Measurements from ENCODE around the gene NOTCH2.
A peak's percentile ranks its signal among the peaks of the same experiment; 100 is the strongest.

The NOTCH2 gene

DNA sequence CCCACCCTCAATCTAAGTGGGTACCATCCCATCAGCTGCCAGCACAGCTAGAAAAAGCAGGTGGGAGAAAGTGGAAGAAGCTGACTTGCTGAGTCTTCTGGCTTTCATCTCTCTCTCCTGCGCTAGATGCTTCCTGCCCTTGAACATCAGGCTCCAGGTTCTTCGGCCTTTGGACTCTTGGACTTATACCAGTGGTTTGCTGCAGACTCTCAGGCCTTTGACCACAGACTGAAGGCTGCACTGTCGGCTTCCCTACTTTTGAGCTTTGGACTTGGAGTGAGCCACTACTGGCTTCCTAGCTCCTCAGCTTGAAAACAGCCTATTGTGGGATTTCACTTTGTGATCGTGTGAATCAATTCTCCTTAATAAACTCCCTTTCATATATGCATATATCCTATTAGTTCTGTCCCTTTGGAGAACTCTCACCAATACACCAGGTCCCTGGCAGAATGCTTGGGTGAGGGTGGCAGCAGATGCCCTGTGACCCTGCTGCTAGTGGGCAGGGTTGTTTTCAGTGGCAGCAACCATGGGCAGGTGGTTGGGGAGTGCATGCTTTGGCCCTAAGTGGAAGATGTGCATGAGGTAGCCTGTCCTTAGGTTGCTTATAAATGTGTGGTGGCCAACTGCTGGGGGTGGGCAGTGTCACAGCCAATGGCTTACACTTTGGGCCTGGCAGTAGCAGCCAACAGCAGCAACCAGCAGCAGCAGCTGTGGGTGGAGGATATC is 162.4 kb downstream of the NOTCH2 start:
- no peak for DNase-seq (ENCODE audit: low read depth, low spot score)

DNA sequence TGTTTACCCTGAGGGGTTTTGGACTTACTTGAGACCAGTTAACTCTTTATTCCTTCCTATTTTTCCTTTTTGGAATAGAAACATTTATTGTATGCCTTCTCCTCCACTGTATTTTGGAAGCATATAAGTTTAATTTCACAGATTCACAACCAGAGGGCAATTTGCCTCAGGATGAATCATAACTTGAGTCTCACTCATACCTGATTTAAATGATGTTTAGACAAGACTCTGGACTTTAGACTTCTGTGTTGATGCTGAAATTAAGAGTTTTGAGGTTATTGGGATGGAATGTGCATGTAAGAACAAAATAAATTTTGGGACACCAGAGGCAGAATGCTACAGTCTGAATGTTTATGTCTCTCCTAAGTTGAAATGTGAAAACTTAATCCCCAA is 166.0 kb downstream of the NOTCH2 start:
- DNase-seq (ENCODE audit: low read depth, low spot score): no peak

DNA sequence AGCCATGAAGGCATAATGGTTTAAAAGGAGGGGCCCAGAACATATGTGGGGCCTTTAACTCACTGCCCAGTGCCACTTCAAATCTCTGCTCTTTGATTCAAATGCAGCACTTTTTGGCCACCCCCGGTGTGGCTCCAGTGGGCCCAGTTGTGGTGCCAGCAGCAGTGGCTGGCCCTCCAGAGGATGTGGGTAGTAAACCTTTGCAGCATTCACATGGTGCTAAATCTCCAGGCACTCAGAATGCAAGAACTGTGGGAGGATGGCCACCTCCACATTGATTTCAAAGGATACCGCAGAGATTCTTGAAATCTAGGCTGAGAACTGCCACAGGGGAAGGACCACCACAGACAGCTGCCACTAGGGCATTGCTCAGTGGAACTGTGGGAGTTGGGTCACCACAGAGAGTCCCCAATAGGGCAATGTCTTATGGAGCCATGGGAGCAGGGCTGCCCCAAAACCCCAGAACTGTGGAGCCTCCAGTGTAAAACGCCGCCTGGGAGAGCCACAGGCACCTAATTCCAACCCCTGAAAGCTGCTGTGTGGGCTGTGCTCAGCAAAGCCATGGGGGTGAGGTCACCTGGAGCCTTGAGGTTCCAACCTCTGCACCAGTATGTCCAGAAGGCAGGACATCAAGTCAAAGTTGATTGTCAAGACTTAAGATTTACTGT is 166.6 kb downstream of the NOTCH2 start:
- DNase-seq (ENCODE audit: low read depth, low spot score): no peak

DNA sequence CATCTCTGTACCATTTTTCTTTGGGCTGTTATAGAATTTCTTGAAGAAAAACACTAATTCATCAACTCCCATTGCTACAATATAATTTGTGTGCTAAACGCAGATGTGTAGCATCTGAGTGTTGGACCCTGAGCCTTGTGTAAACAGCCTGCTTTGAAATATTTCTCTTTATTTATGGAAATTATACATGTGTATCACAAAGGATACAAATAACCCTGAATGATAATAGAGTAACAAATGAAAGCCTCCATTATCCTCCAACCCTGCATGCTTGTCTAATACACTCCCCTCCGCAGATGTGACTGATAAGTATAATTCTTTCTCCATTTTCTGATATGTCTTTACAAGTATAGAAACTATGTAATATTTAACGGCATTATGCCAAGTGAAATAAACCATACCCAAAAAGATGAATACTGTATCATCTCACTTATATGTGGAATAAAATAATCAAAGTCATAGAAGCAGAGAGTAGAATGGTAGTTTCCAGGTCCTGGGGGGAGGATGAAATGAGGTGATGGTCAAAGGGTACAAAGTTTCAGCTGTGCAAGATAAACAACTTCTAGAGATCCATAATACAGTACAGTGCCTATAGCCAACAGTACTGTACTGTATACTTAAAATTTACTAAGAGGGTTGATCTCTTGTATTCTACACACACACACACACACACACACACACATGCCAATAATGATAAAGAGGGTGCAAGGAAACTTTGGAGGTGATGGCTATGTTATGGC is 170.3 kb downstream of the NOTCH2 start:
- DNase-seq (ENCODE audit: low read depth, low spot score): no peak

DNA sequence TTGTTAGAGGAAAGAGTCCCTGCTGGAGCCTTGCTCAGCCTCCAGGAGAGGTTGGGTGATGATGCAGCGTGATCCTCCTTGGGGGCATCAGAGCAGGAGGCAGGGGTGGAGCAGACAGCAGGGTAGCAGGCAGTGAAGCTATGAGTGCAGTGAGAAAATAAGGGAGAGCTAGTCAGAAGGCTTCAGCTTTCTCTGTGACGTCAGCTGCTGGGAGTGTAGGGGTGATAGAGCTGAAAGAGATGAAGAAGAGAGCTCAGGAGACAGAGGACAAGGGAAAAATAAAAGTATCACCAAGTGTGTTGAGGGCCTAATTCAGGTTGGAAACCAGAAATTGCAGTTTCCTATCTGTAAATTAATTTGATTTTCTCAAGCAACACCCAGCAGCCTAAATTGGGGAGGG is 170.9 kb downstream of the NOTCH2 start:
- peak; percentile 12 for DNase-seq (ENCODE audit: low read depth, low spot score)

DNA sequence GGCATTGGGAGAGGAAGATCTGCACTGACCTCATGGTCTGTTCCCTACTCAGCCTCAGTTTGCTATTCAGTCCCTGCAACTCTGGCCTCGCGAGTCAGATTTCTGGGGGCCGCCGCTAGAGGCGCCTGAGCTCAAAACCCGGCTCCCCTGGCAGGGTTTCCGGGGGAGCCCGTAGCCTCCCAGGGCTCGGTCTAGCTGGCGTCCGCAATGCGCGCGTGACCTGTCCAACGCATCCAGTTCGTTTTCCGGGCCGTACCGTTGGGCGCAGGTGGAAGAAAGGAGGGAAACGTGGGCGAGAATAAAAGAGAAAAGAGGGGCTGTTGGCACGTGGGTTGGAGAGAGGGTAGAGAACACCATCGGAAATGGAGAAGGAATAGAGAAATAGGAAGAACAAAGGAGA is 173.2 kb downstream of the NOTCH2 start, which contains the start of gene ADAM30:
Gene ADAM30 (minus strand): TSS at position 213 of the 400 bp plus-strand sequence. CDS start 179 bp downstream, at position 34.
- DNase-seq (ENCODE audit: low read depth, low spot score): no peak

DNA sequence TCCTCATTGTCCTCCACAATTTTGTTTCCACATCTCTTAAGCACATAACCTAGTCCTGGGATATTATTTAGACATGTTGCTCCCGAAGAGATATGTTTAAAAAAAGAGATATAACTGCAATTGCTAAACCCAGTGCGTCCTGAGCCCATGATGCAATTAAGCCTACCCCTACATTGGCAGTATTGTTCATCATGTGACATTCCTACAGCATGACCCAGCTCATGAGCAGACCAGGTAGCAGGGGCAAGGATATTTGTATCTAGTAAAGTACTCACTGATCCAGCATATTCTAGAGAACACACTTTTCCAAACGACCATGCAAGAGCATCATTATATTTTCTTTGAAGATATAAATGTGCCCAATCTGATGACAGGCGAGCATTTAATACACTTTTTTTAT is 174.4 kb downstream of the NOTCH2 start:
- no peak for DNase-seq (ENCODE audit: low read depth, low spot score)

DNA sequence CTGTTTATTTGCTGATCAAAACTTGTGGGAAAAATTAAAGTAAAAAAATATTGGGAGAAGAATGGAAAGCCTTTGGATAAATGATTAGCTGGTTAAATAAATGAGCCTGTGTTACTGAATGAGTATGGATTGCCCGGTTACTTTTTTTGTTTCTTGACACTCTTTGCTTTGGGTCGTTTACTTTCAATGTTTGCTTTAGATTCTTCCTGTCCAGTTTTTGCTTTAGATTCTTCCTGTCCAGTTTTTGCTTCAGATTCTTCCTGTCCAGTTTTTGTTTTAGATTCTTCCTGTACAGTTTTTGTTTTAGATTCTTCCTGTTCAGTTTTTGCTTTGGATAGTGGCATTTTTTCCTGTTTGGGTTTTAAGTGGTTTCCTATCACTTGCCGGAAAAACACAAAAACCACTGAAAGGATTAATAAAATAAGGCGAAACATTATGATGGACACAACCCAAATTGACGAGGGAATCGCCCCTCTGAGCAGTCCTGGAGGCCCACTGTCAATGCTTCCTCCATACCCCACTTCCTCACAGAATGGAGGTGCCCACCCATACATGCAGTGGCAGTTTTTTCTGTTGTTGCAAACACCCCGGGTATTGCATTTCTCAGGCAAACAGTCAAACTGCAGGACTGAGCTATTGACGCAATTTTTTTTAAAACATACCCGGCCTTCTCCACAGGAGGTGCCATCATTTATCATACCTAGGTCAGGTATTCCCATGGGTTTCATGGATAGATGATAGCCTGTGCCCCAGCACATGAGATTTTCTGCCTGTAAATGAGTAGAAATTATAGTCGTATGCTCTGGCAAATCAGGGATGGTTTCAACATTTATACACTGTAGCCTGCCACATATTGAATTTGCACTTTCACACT is 175.4 kb downstream of the NOTCH2 start:
- DNase-seq (ENCODE audit: low read depth, low spot score): no peak

DNA sequence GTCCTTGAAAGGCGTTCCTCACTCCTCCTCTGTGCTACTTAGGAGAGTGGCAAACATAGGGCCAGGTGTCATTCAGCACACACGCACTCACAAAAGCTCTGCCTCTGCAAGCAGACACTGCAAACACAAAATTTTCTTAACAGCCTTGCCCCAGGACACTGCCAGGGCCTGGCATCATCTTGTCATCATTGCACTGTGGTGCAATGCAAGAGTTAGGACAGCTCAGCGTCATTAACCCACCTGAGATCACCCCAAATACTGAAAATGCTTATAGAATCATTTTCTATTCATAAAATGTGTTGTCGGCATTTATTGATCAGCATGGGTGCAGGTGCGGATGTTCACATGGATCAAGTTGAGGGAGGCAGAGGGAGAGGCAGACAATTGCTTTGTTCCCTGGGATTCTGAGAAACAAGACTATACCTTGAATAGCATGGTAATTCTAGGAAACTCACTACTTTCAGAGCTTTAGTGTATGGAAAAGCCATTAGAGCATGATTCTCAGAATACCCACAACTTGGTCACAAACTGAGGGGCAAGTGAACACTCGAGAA is 176.1 kb downstream of the NOTCH2 start:
- DNase-seq (ENCODE audit: low read depth, low spot score): no peak

DNA sequence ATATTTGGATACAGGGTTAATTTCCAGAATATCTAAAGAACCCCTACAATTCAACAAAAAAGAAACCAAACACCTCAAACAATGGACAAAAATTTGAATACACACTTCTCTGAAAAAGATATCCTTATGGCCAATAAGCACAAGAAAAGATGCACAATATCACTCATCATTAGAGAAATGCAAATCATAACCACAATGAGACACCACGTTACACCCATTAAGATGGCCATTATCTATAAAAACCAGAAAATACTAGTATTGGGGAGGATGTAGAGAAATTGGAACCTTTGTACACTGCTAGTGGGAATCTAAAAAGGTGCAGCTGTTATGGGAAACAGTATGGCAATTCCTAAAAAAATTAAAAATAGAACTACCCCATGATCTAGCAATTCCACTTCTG is 178.1 kb downstream of the NOTCH2 start:
- no peak for DNase-seq (ENCODE audit: low read depth, low spot score)

DNA sequence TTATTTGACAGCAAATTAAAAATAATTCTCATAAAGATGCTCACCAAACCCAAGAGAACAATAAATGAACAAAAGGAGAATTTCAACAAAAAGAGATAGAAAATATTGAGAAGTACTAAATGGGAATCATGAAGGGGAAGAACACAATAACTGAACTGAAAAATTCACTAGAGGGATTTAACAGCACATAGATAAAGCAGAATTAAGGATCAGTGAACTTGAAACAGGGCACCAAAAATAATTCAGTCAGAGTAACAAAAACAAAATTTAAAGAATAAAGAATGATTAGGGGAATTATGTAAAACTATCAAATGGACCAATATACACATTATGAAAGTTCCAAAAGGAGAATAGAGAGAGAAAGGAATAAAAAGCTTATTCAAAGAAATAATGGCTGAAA is 181.0 kb downstream of the NOTCH2 start:
- no peak for DNase-seq (ENCODE audit: low read depth, low spot score)

DNA sequence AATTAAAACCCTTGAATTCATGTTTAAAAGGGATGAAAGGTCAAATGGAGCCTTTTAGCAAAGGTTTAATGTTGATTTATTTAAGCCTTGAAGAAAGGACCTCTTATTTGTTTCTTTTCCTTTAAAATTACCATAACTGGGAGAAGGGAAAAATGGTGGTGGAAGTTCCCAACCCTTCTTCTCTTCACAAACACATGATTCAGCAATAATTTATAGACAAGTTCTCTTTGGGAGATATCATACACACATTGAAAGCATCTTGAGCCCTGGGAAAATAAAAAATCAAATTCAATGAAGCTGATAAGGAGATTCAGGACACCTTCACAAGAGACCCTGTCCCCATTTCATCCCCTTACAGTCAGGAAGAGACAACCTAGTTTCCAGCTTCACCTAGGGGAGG is 182.0 kb downstream of the NOTCH2 start:
- DNase-seq (ENCODE audit: low read depth, low spot score): no peak

DNA sequence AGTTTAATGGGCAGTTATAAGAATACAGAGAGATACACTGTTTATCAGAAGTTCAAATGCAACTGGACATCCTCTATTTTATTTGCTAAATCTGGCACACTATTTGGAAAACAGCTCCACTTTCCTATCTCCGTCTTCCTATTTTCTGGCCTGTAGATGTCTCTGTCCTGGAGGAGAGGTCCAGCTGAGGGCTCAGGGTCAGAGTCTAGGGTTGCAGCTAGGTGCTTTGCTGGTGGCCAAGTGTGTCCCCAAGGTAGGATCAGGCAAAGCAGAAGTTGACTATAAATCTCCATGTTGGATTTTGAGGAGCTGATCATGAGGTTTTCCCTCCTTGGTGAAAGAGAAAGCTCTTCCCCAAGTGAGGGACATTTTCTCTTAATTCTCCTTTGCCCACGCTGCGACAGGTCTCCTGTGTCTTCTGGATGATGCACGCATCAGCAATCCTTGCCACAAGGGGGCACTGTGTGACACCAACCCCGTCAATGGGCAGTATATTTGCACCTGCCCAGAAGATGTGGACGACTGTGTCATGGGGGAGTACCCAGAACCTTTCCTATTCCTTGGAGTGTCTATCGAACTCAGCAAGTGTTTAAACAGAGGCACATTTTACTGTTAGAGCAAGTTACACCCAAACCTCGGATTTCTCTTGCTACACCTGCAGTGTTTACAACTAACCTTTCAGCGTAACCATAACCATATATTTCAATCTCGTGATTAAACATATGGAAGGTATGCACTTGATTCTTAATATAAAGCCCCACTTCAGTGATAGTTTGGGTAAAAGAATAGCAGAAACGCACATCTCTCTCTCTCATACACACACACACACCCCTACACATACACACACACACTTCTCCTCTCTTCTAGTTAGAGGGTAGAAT is 183.3 kb downstream of the NOTCH2 start:
- peak; percentile 64 for DNase-seq (ENCODE audit: low read depth, low spot score)

DNA sequence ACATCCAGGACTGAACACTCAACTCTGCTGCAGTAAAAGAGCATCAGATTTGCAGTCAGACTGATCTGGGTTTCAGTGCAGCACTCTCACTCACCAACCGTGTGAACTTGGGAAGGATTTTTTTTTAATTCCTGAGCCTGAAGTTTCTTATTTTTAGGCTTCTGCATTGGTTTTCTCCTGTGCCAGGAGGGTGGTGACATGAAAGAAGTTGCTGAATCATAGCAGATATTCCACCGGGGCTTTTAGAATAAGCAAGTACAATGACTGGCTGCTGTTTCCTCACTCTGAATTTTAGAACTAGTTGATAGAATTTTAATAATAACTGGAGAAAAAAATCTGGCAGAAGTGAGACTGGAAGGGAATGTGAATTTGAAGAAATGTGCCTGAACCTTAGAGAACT is 184.8 kb downstream of the NOTCH2 start:
- no peak for DNase-seq (ENCODE audit: low read depth, low spot score)

DNA sequence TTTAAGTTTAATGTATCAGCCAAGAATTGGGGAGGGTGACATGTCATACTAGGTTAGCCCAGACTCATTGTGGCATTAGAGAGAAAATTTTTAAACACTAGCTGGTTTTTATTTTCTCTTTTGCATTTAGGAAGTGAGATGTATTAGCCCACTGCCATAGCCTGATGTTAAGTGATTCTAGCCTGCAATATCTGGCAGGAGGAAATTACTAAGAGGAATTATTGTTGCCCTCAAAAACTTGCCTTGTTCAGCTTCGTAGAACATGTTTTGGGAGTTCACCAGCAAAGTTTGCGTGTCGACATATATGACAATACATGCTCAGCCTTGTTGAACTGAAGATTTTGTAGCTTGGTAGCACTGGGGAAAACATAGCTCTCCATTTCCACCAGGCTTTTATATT is 185.6 kb downstream of the NOTCH2 start:
- DNase-seq (ENCODE audit: low read depth, low spot score): no peak

DNA sequence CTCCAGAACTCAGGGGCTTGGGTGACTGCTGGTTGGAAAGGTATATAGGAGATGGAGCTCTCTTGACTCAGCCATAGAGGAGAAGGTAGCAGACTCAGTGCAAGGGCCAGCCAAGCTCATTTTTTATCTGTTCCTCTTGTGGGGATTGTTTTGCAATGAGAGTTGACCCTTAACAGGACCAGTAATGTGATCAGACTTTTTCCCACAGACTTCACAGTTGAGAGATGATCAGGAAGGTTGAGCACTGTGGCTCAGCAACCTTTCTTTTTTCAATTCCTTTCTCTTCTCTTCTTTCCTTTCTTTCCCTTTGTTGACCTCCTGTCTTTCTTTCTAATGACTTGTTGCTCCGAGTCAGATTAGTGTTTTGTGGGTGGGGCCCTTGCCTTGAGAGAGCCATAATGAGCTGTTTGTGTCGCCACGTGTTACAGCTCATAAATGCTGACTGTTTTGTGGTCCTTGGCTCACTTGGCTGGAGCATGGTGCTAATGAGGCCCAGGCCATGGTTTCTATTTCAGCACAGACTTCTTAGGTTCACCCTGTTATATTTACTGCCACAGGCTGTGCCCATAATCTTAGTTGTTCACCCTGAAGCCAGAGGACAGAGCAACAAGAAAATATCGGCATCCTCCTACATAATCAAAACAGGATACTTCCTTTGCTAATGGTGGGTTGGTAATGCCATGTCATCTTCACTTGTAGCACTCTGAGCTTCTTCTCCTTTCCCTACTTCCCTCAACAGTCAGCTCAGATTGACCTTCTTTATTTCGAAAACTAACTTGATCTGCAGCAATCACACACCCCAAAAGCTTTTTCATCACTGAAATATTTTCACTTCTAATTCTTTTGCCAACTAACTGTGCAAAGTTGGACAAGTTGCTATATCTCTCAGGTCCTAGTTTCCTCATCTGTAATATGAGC is 187.1 kb downstream of the NOTCH2 start:
- no peak for DNase-seq (ENCODE audit: low read depth, low spot score)

DNA sequence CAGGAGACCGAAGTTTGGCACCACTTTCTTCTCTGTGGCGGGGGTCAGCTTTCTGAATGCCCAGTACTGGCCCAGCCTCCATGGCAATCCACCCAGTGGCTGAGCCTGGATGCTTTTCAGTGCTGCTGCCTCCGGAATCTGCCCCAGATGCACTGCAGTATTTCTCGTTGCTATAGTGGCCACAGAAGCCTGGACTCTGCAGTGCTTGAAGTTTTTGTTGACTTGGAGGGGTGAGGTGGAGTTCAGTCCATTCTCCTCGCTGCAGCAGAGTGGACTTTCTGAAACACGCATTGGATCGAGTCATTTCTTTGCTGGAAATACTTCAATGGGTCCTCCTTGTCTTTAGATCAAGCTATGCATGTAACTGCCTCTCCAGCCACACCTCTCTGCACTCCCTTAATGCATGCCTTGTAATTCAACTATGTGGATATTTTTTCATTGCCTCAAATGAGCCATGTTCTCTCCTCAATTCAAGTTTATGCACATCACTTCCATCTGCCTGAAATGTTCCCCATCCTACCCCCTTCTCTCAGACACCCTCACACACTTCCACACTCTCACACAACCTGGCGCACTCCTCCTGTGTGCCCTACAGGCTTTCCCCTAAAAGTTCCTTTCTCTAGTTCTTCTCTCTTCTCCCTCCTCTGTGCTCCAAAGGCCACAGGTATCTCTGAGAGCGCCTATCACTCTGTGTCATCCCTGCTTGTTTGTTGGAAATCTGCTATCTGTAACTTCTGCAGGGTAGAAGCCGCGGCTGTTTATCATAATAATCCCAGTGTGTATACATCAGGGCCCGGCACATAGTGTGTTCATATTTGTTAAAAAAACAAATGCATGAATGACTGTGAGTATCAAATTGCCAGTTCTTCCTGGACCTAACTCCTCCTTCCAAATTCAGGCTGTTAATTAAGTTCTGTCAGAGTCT is 189.7 kb downstream of the NOTCH2 start:
- no peak for DNase-seq (ENCODE audit: low read depth, low spot score)

DNA sequence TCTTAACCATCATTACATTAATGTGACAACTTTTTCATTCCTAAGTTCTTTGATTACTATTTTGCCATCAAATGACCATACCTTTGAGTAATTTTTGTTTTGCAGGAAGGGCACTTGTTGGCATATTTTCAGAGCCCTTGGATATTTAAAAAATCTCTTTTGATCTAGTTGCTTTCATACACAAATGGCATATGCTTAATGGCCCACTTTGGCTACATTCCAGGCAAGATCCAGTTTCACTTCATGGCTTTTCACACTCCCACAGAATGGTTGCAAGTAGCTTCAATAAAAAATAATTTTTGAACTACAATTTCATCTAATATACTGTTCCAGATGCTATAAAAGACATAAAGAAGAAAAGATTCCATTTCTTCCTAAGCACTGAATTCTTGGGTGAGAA is 191.3 kb downstream of the NOTCH2 start:
- DNase-seq (ENCODE audit: low read depth, low spot score): no peak
